IMR-90 (cell line): ENCODE results near the gene WNT10A. TPM values are rescaled to one million over a fixed set of nuclear protein-coding genes. Genes with fewer than 3 reads are reported as not detected.

Source experiments
- ATAC-seq: fragments of 200-7000 bp; cut with Tn5 transposase; 2 replicates; pipeline ENCODE4 v1.9.1; 2020; ENCODE audit warnings: low read depth, mild to moderate bottlenecking, moderate library complexity
- BruUV-seq: library from RNA; stranded (reverse); fragments of 400-500 nt; replicated peaks from 2 replicates; lab custom pipeline; 2021; lab: Mats Ljungman, UMichigan
- CTCF ChIA-PET: fragments of 300-600 bp; formaldehyde crosslinking; extraction: SDS; loops from one replicate; lab custom pipeline; 2021; ENCODE audit warnings: antibody characterized with exemption; lab: Yijun Ruan, JAX
- POLR2A ChIA-PET: fragments of 300-600 bp; sonication (Branson Sonifier 250); formaldehyde crosslinking; loops from one replicate; lab custom pipeline; 2022; ENCODE audit warnings: antibody characterized with exemption; ENCODE audit not compliant: unreplicated experiment; lab: Charles Lee
- DNase-seq: peaks from one replicate; pipeline ENCODE4 v3.0.0; 2013
- H2AFZ ChIP-seq: replicated peaks from 2 replicates; pipeline ENCODE3; 2013; ENCODE audit warnings: low read length, mild to moderate bottlenecking; ENCODE audit not compliant: poor library complexity
- H2AK5ac ChIP-seq: 2 replicates; pipeline ENCODE4 v1.6.1; 2013; ENCODE audit warnings: low read depth, low read length, inconsistent platforms
- H2AK9ac ChIP-seq: replicated peaks from 2 replicates; pipeline ENCODE3; 2013; ENCODE audit warnings: mild to moderate bottlenecking, low read depth, low read length, moderate library complexity; ENCODE audit not compliant: poor library complexity
- H2BK120ac ChIP-seq: 2 replicates; pipeline ENCODE4 v1.6.1; 2013; ENCODE audit warnings: low read depth, low read length, inconsistent platforms
- H2BK15ac ChIP-seq: 3 replicates; pipeline ENCODE4 v1.6.1; 2013; ENCODE audit warnings: low read depth, low read length, inconsistent platforms
- H2BK20ac ChIP-seq: 2 replicates; pipeline ENCODE4 v1.6.1; 2013; ENCODE audit warnings: low read depth, mild to moderate bottlenecking, inconsistent platforms, low read length, moderate library complexity
- H2BK5ac ChIP-seq: 2 replicates; pipeline ENCODE4 v1.6.1; 2013; ENCODE audit warnings: mild to moderate bottlenecking, low read depth, low read length, inconsistent platforms; ENCODE audit not compliant: poor library complexity, severe bottlenecking
- H3K14ac ChIP-seq: replicated peaks from 2 replicates; pipeline ENCODE4 v1.6.1; 2013; ENCODE audit warnings: low read depth, low read length, inconsistent platforms
- H3K18ac ChIP-seq: 2 replicates; pipeline ENCODE4 v1.6.1; 2013; ENCODE audit warnings: low read depth, low read length, control low read depth
- H3K23ac ChIP-seq: 2 replicates; pipeline ENCODE4 v1.6.1; 2013; ENCODE audit warnings: low read depth, low read length, inconsistent platforms
- H3K27ac ChIP-seq: 2 replicates; pipeline ENCODE4 v1.5.1; 2013; ENCODE audit warnings: mild to moderate bottlenecking, control low read depth, low read length; ENCODE audit not compliant: insufficient read depth
- H3K27me3 ChIP-seq: 2 replicates; pipeline ENCODE4 v1.6.1; 2013; ENCODE audit warnings: low read length; ENCODE audit not compliant: control insufficient read depth, insufficient read depth
- H3K36me3 ChIP-seq: 2 replicates; pipeline ENCODE4 v1.6.1; 2013; ENCODE audit warnings: low read length, mixed read lengths; ENCODE audit not compliant: control insufficient read depth, insufficient read depth
- H3K4ac ChIP-seq: 2 replicates; pipeline ENCODE4 v1.6.1; 2013; ENCODE audit warnings: low read depth, low read length, inconsistent platforms
- H3K4me1 ChIP-seq: 2 replicates; pipeline ENCODE4 v1.6.1; 2013; ENCODE audit warnings: low read length, mixed read lengths; ENCODE audit not compliant: control insufficient read depth, insufficient read depth
- H3K4me2 ChIP-seq: 2 replicates; pipeline ENCODE4 v1.6.1; 2013; ENCODE audit warnings: low read depth, mild to moderate bottlenecking, control low read depth, low read length, moderate library complexity
- H3K4me3 ChIP-seq: 2 replicates; pipeline ENCODE4 v1.5.1; 2013; ENCODE audit warnings: low read depth, mild to moderate bottlenecking, control low read depth, low read length, moderate library complexity; ENCODE audit not compliant: insufficient read depth
- H3K56ac ChIP-seq: 2 replicates; pipeline ENCODE4 v1.6.1; 2013; ENCODE audit warnings: low read length, inconsistent platforms; ENCODE audit not compliant: insufficient read depth; ENCODE audit errors: extremely low read depth
- H3K79me1 ChIP-seq, 2 experiments: 2 replicates each; pipeline ENCODE4 v1.6.1; 2013; ENCODE audit warnings: low read length in 2 of 2, inconsistent platforms in 1 of 2, low read depth in 1 of 2
- H3K9ac ChIP-seq: 2 replicates; pipeline ENCODE4 v1.6.1; 2013; ENCODE audit warnings: low read depth, low read length, control low read depth
- H3K9me1 ChIP-seq: 2 replicates; pipeline ENCODE4 v1.6.1; 2013; ENCODE audit warnings: low read length, inconsistent platforms; ENCODE audit not compliant: insufficient read depth
- H3K9me3 ChIP-seq: 2 replicates; pipeline ENCODE4 v1.6.1; 2013; ENCODE audit warnings: low read length; ENCODE audit not compliant: control insufficient read depth, insufficient read depth
- H4K20me1 ChIP-seq: 2 replicates; pipeline ENCODE4 v1.6.1; 2013; ENCODE audit warnings: low read length, inconsistent platforms; ENCODE audit not compliant: insufficient read depth
- H4K5ac ChIP-seq: 2 replicates; pipeline ENCODE4 v1.6.1; 2013; ENCODE audit warnings: mild to moderate bottlenecking, low read depth, low read length, control low read depth
- H4K8ac ChIP-seq, 2 experiments: 2 replicates each; pipeline ENCODE4 v1.6.1; 2013; ENCODE audit warnings: low read depth in 2 of 2, low read length in 2 of 2, control low read depth in 1 of 2, inconsistent platforms in 1 of 2
- H4K91ac ChIP-seq: 2 replicates; pipeline ENCODE4 v1.6.1; 2013; ENCODE audit warnings: low read depth, low read length, inconsistent platforms; ENCODE audit not compliant: insufficient read depth
- NFE2L2 ChIP-seq: fragments of 150-350 bp; IDR thresholded peaks from 2 replicates; pipeline ENCODE4 v1.6.1; 2016; ENCODE audit warnings: low read depth, mild to moderate bottlenecking, low read length
- POLR2A ChIP-seq: IDR thresholded peaks from 2 replicates; pipeline ENCODE4 v1.6.1; 2012; ENCODE audit warnings: mild to moderate bottlenecking, low read depth, low read length
- WGBS, 2 experiments: methylation state at CpG; one replicate each; pipeline versions ENCODE4 v1.1.5 to v1.1.7; 2013; ENCODE audit warnings: missing lambda C conversion rate in 2 of 2; ENCODE audit not compliant: insufficient read length in 1 of 2; ENCODE audit errors: extremely low coverage in 2 of 2; 5-methylcytosine and 5-hydroxymethylcytosine counted together
- dilution Hi-C: fragments of 300-500 bp; cut with HindIII; formaldehyde crosslinking; loops from one replicate; pipeline ENCODE4 v1.14.3; 2018; ENCODE audit warnings: low sequenced_read_pairs; ENCODE audit not compliant: unreplicated experiment
- in situ Hi-C: fragments of 300-500 bp; cut with MboI; formaldehyde crosslinking; loops from 3 replicates; pipeline ENCODE4 v1.14.3; 2019; ENCODE audit warnings: low sequenced_read_pairs, inconsistent platforms, mixed read lengths
- intact Hi-C: fragments of 100-400 bp; cut with micrococcal nuclease; formaldehyde crosslinking; loops from 2 replicates; pipeline ENCODE4 v1.10.0; 2022
- polyA plus RNA-seq, 3 experiments: library from polyadenylated mRNA; depleted of rRNA; stranded (reverse); fragments of >200 nt; gene quantifications; 2 replicates each; pipeline ENCODE4 v1.2.3, GENCODE V29; 2012; ENCODE audit warnings: low replicate concordance in 1 of 3
- total RNA-seq: library from RNA; depleted of rRNA; stranded (reverse); fragments of >200 nt; gene quantifications from 2 replicates; pipeline ENCODE4 v1.2.3, GENCODE V29; 2012
- TF ChIP-seq, protein P1 (sequence below): fragments of 150-350 bp; IDR thresholded peaks from 2 replicates; pipeline ENCODE4 v1.6.1; 2017; ENCODE audit warnings: mild to moderate bottlenecking, antibody characterized with exemption, low read length, low read depth
- TF ChIP-seq, protein P2 (sequence below): fragments of 150-350 bp; IDR thresholded peaks from 2 replicates; pipeline ENCODE4 v1.6.1; 2016; ENCODE audit warnings: low read depth, mild to moderate bottlenecking, low read length, moderate library complexity, borderline replicate concordance

WNT10A gene
- total and polyA plus RNA-seq, 2 of the 4 experiments (the other 2 are of a cell fraction), result not detected

DNA sequence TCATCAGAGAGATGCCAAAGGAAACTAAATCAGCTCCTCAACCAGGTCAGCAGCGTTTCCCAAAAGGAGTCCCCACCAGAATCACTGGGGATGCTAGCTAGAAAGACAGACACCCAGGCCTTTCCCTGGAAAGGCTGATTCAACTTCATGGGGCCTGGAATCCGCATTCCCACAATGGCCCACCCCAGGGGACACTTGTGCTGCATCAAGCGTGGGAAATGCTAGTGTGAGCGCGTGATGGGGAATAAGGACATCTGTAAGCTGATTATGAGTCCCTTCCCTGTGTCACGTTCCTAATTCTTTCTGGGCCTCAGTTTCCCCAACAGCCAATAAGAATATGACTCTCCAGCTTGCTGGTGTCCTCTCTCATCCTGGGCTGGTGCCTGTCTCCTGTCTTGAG is 2.2 kb upstream of the WNT10A start:
- H3K4me1 ChIP-seq, result no peaks in the 10 kb centered on the region
- no peaks in the 10 kb centered on the region for H3K79me1 ChIP-seq
- no peak overlapping the region for H2BK15ac ChIP-seq
- no peak overlapping the region for H3K56ac ChIP-seq
- peaks cover 1% of the 10 kb centered on the region; the same call in 1 of the 2 replicates for H3K9me3 ChIP-seq
- H4K5ac ChIP-seq, result no peak overlapping the region
- H3K18ac ChIP-seq, result no peak overlapping the region
- no peak overlapping the region for H2BK120ac ChIP-seq
- no peak overlapping the region for H2AFZ ChIP-seq
- no peak overlapping the region for H3K4me3 ChIP-seq
- dilution Hi-C loops, result no loop called here
- H3K36me3 ChIP-seq, result no peaks in the 10 kb centered on the region
- H3K9me1 ChIP-seq, result no peaks in the 10 kb centered on the region; the same call in 1 of the 2 replicates
- no peak overlapping the region for H2BK5ac ChIP-seq
- no CpG with 5 or more reads among the region's 6 CpGs for WGBS, 2 experiments
- H2BK20ac ChIP-seq, result no peak overlapping the region
- no peak overlapping the region for H3K14ac ChIP-seq
- intact Hi-C loops, result no loop called here
- CTCF ChIA-PET, result interaction anchor here (0.6 to 4.5 kb wide), 4 partner anchors 20 to 523 kb away, joined by 3 to 49 read pairs (median 4); no protein-coding TSS in a partner anchor
- BruUV-seq, result no TSS peak
- no peak for TF ChIP-seq NFE2L2
- TF ChIP-seq, protein P1, sequence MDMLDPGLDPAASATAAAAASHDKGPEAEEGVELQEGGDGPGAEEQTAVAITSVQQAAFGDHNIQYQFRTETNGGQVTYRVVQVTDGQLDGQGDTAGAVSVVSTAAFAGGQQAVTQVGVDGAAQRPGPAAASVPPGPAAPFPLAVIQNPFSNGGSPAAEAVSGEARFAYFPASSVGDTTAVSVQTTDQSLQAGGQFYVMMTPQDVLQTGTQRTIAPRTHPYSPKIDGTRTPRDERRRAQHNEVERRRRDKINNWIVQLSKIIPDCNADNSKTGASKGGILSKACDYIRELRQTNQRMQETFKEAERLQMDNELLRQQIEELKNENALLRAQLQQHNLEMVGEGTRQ, result no peak
- TF ChIP-seq POLR2A, result no peak
- TF ChIP-seq, protein P2, sequence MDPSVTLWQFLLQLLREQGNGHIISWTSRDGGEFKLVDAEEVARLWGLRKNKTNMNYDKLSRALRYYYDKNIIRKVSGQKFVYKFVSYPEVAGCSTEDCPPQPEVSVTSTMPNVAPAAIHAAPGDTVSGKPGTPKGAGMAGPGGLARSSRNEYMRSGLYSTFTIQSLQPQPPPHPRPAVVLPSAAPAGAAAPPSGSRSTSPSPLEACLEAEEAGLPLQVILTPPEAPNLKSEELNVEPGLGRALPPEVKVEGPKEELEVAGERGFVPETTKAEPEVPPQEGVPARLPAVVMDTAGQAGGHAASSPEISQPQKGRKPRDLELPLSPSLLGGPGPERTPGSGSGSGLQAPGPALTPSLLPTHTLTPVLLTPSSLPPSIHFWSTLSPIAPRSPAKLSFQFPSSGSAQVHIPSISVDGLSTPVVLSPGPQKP, result no peak
- no peak overlapping the region for H3K9ac ChIP-seq
- DNase-seq (no peak), ATAC-seq (no peak)
- H3K4me2 ChIP-seq, result no peak overlapping the region
- no peak overlapping the region for H2AK9ac ChIP-seq
- H3K23ac ChIP-seq, result no peak overlapping the region
- no peaks in the 10 kb centered on the region for H4K20me1 ChIP-seq
- no peak overlapping the region for H4K91ac ChIP-seq
- no peak overlapping the region for H3K4ac ChIP-seq
- no peak overlapping the region for H4K8ac ChIP-seq
- no peak overlapping the region for H2AK5ac ChIP-seq
- no peak overlapping the region for H3K27ac ChIP-seq
- in situ Hi-C loops, result no loop called here
- H3K27me3 ChIP-seq, result peaks cover 90% of the 10 kb centered on the region
- POLR2A ChIA-PET, result interaction anchor here (0.5 kb wide), 1 partner anchor 333 kb away, joined by 5 read pairs; no protein-coding TSS in a partner anchor
